HG03457 (cell line): ENCODE data around the gene SWAP70.

Experiments used
- ATAC-seq: cut with Tn5 transposase; IDR thresholded peaks from one replicate; pipeline ENCODE4 v1.9.1; 2021; ENCODE audit warnings: moderate number of reproducible peaks; ENCODE audit not compliant: unreplicated experiment

Gene SWAP70

GRCh38 chr11:9771071-9771511 lies 107.2 kb downstream of the SWAP70 start:
- ATAC-seq: no peak

GRCh38 chr11:9772218-9772617 lies 108.3 kb downstream of the SWAP70 start:
- no peak for ATAC-seq

DNA sequence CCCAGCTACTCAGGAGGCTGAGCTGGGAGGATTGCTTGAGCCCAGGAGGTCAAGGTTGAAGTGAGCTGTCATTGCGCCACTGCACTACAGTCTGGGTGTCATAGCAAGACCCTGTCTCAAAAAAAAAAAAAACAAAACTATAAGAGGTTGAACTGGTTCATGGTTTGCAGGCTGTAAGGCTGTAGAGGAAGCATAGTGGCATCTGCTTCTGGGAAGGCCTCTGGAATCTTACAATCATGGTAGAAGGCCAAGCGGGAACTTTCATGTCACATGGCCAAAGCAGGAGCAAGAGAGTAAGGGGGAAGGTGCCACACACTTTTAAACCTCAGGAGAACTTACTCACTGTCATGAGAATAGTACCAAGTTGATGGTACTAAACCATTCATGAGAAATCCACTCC lies 109.6 kb downstream of the SWAP70 start:
- no peak for ATAC-seq

DNA sequence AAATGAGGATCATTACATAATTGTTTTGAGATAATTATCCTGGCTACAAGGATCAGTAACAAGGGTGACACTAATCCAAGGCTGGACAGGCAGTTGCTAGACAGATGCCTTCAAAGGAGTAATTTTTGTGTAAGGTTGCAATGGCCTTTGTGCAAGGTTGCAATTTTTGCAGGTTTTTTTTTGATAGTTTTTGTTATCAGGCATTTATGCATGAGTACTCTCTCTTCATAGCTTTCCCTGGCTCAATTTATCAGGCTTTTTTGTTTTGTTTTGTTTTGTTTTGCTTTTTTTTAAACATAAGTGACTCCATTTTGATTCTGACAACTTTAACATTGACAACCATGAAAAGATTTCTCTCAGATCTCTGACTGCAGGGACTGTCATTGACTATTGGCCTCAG lies 110.2 kb downstream of the SWAP70 start:
- no peak for ATAC-seq

- ATAC-seq: no peak
Measured at GRCh38 chr11:9774591-9775397, 110.9 kb downstream of the SWAP70 start.

DNA sequence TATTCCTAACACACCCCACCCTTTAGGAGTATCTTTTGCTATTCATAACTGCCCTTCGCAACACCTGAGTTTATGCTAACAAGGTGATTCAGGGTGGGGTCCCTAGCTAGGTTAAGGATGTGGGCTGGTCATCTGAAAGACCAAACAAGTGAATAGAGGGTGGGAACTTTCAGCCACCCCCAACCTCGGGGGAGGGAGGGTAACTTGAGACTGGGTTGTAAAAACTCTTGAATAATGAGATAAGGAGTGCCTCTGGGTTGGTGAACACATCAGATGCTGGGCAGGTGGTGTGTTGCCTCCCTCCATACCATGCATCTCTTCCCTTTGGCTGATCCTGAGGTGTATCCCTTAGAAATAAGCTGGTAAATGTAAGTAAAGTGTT lies 111.5 kb downstream of the SWAP70 start:
- no peak for ATAC-seq

- no peak for ATAC-seq
Measured at GRCh38 chr11:9776203-9776602, 112.3 kb downstream of the SWAP70 start.

GRCh38 chr11:9777066-9777465 lies 113.2 kb downstream of the SWAP70 start:
- no peak for ATAC-seq

DNA sequence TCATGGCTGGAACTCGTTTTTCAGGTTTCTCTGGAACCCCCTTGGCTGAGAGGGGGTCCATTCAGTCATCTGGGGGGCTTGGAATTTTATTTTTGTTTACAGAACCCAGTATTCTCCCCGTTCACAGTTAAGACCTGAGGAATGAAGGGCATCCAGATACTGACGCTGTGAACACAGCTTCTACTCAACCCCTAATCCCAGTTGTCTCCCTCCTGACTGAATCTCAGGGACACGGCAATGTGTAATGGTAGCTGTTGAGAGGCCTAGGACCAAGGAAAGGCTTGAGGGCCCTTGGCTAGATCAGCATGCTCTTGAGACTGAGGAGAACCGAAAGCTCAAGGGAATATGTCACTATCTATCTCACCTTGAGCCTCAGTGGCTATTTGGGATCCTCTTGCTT lies 113.6 kb downstream of the SWAP70 start:
- no peak for ATAC-seq

DNA sequence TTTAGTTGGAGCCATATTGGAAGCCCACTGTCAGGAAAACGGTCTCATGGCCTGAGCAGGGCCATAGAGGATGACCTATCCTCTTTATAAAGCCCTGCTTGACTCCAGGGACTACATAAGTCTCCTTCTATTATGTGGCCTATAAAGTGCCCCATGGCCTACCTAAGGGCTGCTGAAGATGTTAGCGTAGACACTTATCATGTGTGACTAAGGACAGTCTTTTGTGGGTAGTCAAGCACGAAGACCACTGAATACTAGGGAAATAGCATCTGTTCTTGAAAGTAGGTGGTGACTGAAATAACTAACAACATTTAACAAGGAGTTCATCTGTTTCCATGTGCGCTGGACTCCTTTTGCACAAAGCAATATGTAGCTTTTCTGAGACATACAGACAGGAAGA lies 117.1 kb downstream of the SWAP70 start:
- ATAC-seq: no peak

GRCh38 chr11:9783986-9784385 lies 120.1 kb downstream of the SWAP70 start:
- ATAC-seq: no peak

GRCh38 chr11:9784602-9785315 lies 120.9 kb downstream of the SWAP70 start:
- no peak for ATAC-seq

GRCh38 chr11:9787260-9787659 lies 123.4 kb downstream of the SWAP70 start:
- no peak for ATAC-seq

DNA sequence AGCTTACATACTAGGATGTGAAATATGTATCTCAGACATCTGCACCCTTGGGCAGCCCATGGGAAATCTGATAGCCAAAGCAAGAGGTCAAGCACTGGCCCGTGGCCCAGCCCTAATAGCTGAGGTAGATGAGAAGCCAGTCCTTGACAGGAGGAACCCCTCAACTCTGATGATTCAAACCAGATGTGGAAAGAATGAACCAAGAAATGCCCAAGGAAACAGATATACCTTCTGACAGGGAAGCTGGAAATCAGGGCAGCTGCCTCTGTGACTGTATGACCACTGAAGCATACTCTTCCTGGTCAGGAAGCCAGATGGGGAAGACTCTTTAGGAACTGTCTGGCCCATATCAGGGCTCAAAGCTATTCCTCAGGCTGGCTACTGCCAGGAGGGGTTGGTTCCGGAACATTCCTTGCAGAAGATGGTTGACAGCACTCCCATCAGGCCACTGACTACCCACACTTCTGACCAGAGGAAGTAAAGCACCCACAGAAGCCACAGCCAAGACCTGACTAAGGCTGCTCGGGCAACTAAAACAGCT lies 124.2 kb downstream of the SWAP70 start:
- ATAC-seq: no peak

DNA sequence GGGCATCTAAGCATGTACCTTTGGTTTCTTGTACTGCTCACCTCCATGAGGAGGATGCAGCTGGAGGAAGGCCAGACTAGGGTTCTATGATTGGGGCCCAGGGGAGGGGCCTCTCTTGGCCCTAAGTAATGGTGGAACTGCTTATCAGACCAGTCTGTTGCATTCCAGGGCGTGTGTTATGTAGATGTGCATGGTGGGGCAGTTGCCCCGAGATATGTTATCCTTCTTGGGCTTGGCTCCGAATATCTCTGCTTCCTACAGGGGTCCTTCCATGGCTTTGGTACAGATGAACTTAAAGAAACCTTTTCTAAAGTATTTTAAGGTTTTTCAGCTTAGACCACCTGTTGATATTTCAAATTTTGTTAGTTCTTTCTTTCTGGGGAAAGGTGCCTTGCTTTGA lies 126.0 kb downstream of the SWAP70 start:
- no peak for ATAC-seq

DNA sequence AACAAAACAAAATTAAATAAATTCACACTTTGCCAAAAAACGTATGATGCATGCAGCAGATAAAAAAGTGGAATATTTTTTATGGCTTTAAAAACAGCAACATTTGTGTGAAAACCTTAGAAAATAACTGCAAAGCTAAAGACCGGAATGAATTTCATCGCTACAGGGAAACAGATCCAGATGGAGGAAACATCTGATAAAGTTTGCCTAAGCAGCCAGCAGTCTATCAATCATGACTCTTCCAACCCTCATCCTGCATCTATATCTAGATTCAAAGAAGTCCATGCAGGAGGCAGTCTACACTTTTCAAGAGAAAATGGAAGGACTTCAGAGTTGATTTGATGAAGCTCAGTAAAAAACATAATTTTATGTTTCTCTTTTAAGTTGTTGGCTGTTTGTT lies 126.8 kb downstream of the SWAP70 start:
- no peak for ATAC-seq

GRCh38 chr11:9796266-9796665 lies 132.4 kb downstream of the SWAP70 start:
- ATAC-seq: no peak

- ATAC-seq: no peak
Measured at GRCh38 chr11:9796854-9797253, 133.0 kb downstream of the SWAP70 start.

DNA sequence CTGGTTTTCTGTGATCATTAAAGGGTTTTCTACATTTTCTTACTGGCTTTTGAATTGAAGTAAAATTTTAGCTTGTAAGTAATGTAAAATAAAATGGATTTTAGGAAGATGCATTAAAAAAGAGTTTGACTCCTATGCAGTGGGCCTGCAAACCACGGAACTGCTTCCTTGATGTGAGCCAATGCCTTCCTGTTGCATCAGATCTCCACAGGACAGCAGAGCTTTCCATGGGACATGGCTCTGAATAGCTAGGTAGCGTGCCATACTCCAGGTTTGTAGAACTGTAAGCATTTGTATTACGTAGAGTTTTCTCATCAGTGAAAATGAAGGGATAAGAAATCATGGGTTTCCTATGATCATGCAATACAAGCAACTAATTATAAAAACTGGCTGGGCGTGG lies 133.4 kb downstream of the SWAP70 start:
- no peak for ATAC-seq

GRCh38 chr11:9799886-9800285 lies 136.0 kb downstream of the SWAP70 start:
- ATAC-seq: no peak

GRCh38 chr11:9802291-9802861 lies 138.5 kb downstream of the SWAP70 start:
- ATAC-seq: no peak
